ENCODE results near the gene DOCK4.
A peak's percentile ranks its signal among the peaks of the same experiment; 100 is the strongest.

- TF ChIP-seq BACH1 (IDR thresholded peaks at IDR 0.05; ENCODE audit: low read length) (no peak), CTCF (IDR thresholded peaks at IDR 0.05; ENCODE audit: control extremely low read depth in 1 of 3, insufficient read depth in 1 of 3, low read depth in 1 of 3, low read length in 3 of 3) (peak in 2 of 3 experiments; percentile 72 to 81; a peak in 3 of 4 replicates), CHD1 (IDR thresholded peaks at IDR 0.05; ENCODE audit: low read depth, low read length) (no peak), RXRA (IDR thresholded peaks at IDR 0.05; ENCODE audit: insufficient read depth, low read depth, low read length) (no peak), POLR2A (IDR thresholded peaks at IDR 0.05; ENCODE audit: control extremely low read depth in 1 of 2, low read depth in 2 of 2, low read length in 2 of 2) (no peak), NRF1 (IDR thresholded peaks at IDR 0.05; ENCODE audit: low read depth, low read length) (no peak), GABPA (IDR thresholded peaks at IDR 0.05; ENCODE audit: borderline replicate concordance, insufficient read depth, low read length) (no peak), JUND (IDR thresholded peaks at IDR 0.05; ENCODE audit: low read length) (peak; percentile 88), JUN (IDR thresholded peaks at IDR 0.05; ENCODE audit: low read depth, low read length) (no peak), MAFK (IDR thresholded peaks at IDR 0.05; ENCODE audit: low read depth, low read length) (no peak), RFX5 (IDR thresholded peaks at IDR 0.05; ENCODE audit: borderline replicate concordance, low read depth, low read length) (no peak), RAD21 (IDR thresholded peaks at IDR 0.05 in 1 of 2, conservative IDR thresholded peaks at IDR 0.05 in 1 of 2; ENCODE audit: low read depth in 2 of 2, low read length in 2 of 2) (peak; percentile 93 to 94), CHD7 (IDR thresholded peaks at IDR 0.05; ENCODE audit: insufficient replicate concordance, low read length) (no peak)
Observed at GRCh38 chr7:111735661-111736551, 470.3 kb downstream of the DOCK4 start.

Data from H1 (cell line).